Measurements from ENCODE around the gene ANXA6. TPM values are rescaled to one million over a fixed set of nuclear protein-coding genes. Genes with fewer than 3 reads are reported as not detected.

Gene ANXA6
- total and polyA plus RNA-seq, 2 of the 4 experiments (the other 2 are of a cell fraction), result 355 to 610 TPM

- Histone ChIP-seq H3K27ac (ENCODE audit: insufficient read depth, low read length) (no peak overlapping the region), H2BK120ac (ENCODE audit: low read depth, low read length) (peak overlapping the region; percentile 85; the same call in 1 of the 2 replicates), H3K36me3 (ENCODE audit: control insufficient read depth, insufficient read depth, low read length) (no peaks in the 10 kb centered on the region), H2AFZ (replicated peaks; ENCODE audit: low read length, poor library complexity) (peak overlapping the region; percentile 78), H3K18ac (ENCODE audit: low read depth, low read length) (no peak overlapping the region), H3K4me3 (ENCODE audit: insufficient read depth, low read depth, low read length) (no peak overlapping the region; the same call in 1 of the 2 replicates), H3K56ac (ENCODE audit: extremely low read depth, insufficient read depth, low read length) (no peak overlapping the region), H2BK20ac (ENCODE audit: low read depth, low read length) (no peak overlapping the region; the same call in 1 of the 2 replicates), H3K27me3 (ENCODE audit: control insufficient read depth, insufficient read depth, low read length) (no peaks in the 10 kb centered on the region), H2BK5ac (ENCODE audit: low read depth, low read length, poor library complexity, severe bottlenecking) (peak overlapping the region; percentile 59), H3K4me1 (ENCODE audit: control insufficient read depth, insufficient read depth, low read length) (peaks cover 8% of the 10 kb centered on the region; the same call in 1 of the 2 replicates), H3K14ac (replicated peaks; ENCODE audit: low read depth, low read length) (peak overlapping the region; percentile 79), H3K9me1 (ENCODE audit: insufficient read depth, low read length) (peaks cover 18% of the 10 kb centered on the region; the same call in 1 of the 2 replicates), H3K9ac (ENCODE audit: low read depth, low read length) (peak overlapping the region; percentile 33; the same call in 1 of the 2 replicates), H2AK9ac (replicated peaks; ENCODE audit: low read depth, low read length, poor library complexity) (peak overlapping the region; percentile 31), H3K23ac (ENCODE audit: low read depth, low read length) (no peak overlapping the region), H3K79me1 (ENCODE audit: low read depth in 1 of 2, low read length in 2 of 2) (peaks cover 7 to 29% of the 10 kb centered on the region in 2 experiments; a peak in 2 of 4 replicates), H2AK5ac (ENCODE audit: low read depth, low read length) (peak overlapping the region; percentile 88), H2BK15ac (ENCODE audit: low read depth, low read length) (peak overlapping the region; percentile 97; the same call in 2 of the 3 replicates), H4K8ac (ENCODE audit: low read depth in 2 of 2, low read length in 2 of 2) (peak overlapping the region; percentile 56 to 61; a peak in 3 of 4 replicates), H3K4me2 (ENCODE audit: low read depth, low read length) (no peak overlapping the region; the same call in 1 of the 2 replicates), H4K20me1 (ENCODE audit: insufficient read depth, low read length) (no peaks in the 10 kb centered on the region), H3K4ac (ENCODE audit: low read depth, low read length) (peak overlapping the region; percentile 89), H3K9me3 (ENCODE audit: control insufficient read depth, insufficient read depth, low read length) (no peaks in the 10 kb centered on the region), H4K5ac (ENCODE audit: low read depth, low read length) (peak overlapping the region; percentile 64; the same call in 1 of the 2 replicates), H4K91ac (ENCODE audit: insufficient read depth, low read depth, low read length) (peak overlapping the region; percentile 81; the same call in 1 of the 2 replicates)
- ATAC-seq (ENCODE audit: low read depth) (peak; percentile 53; the same call in 1 of the 2 replicates), DNase-seq (peak; percentile 43)
- dilution Hi-C loops (cut with HindIII; ENCODE audit: low sequenced_read_pairs, unreplicated experiment) (no loop called here), in situ Hi-C loops (cut with MboI; ENCODE audit: low sequenced_read_pairs) (no loop called here), intact Hi-C loops (cut with micrococcal nuclease) (no loop called here)
- TF ChIP-seq CEBPB (IDR thresholded peaks at IDR 0.05; ENCODE audit: low read depth, low read length) (no peak), RAD21 (IDR thresholded peaks at IDR 0.05; ENCODE audit: low read length) (no peak), RCOR1 (IDR thresholded peaks at IDR 0.05; ENCODE audit: insufficient replicate concordance, low read length) (no peak), NFE2L2 (IDR thresholded peaks at IDR 0.05; ENCODE audit: low read depth, low read length) (no peak), MAZ (IDR thresholded peaks at IDR 0.05; ENCODE audit: borderline replicate concordance, low read depth, low read length) (no peak), RFX5 (IDR thresholded peaks at IDR 0.05; ENCODE audit: low read depth, low read length) (no peak), MAFK (IDR thresholded peaks at IDR 0.05; ENCODE audit: low read depth, low read length) (no peak), FOS (IDR thresholded peaks at IDR 0.05; ENCODE audit: low read depth, low read length) (no peak)
- TF ChIP-seq, protein P1, sequence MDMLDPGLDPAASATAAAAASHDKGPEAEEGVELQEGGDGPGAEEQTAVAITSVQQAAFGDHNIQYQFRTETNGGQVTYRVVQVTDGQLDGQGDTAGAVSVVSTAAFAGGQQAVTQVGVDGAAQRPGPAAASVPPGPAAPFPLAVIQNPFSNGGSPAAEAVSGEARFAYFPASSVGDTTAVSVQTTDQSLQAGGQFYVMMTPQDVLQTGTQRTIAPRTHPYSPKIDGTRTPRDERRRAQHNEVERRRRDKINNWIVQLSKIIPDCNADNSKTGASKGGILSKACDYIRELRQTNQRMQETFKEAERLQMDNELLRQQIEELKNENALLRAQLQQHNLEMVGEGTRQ (IDR thresholded peaks at IDR 0.05; ENCODE audit: low read depth, low read length), result no peak
- no TSS peak for BruUV-seq (replicated peaks)
- ChIA-PET CTCF (no interaction called here), POLR2A (ENCODE audit: unreplicated experiment) (no interaction called here)
- 100% methylated on average over 2 of the region's 10 CpGs; no CpG with 5 or more reads in 1 of the 2 experiments for WGBS, 2 experiments (ENCODE audit: extremely low coverage in 2 of 2, insufficient read length in 1 of 2)
These were observed 70.6 kb downstream of the ANXA6 start for GRCh38 chr5:151086905-151087360.

Data from IMR-90 (cell line).